Left cardiac atrium (tissue), 4 donors: ENCODE data around the gene HELZ. TPM values are rescaled to one million over a fixed set of nuclear protein-coding genes. Genes with fewer than 3 reads are reported as not detected.

ENCODE experiments used
- ATAC-seq, 2 donors: fragments of 200-7000 bp; cut with Tn5 transposase; one replicate each; pipeline ENCODE4 v1.9.1; 2020; ENCODE audit warnings: mild to moderate bottlenecking in 2 of 2, moderate library complexity in 2 of 2
- DNase-seq: peaks from one replicate; pipeline ENCODE4 v3.0.0-alpha.2; 2020
- intact Hi-C, 2 donors: fragments of 100-400 bp; cut with DNase I; formaldehyde crosslinking; loops; one replicate each; pipeline versions ENCODE4 v1.14.1 to v1.15.1; 2022 to 2023
- total RNA-seq, 2 donors: library from RNA; stranded (reverse); fragmentation: NEBNext Ultra II Directional; extraction: Animal tissue kit (Norgen Biotek cat#: 25700); gene quantifications; one replicate each; pipeline ENCODE4 v1.2.1, GENCODE V29; 2021
- donor health status: DM: no; HTN: yes; CAD: no.
- donor health status: DM: no; HTN: yes; CAD: no; lungs with severe emphysema.
- donor health status: DM: yes; HTN: yes; CAD: no.
- donor health status: Dilated cardiomyopathy.

HELZ gene
- total RNA-seq, 2 donors from 2014 or later = 34.5 to 36.0 TPM

GRCh38 chr17:67241719-67242341 is 3.2 kb downstream of the HELZ start:
- ATAC-seq = no peak
- no peak for DNase-seq
- intact Hi-C loops = loop anchor here in 1 of 2 donors (10.0 kb wide), 1 partner anchor 53 kb away; no protein-coding TSS in a partner anchor

- DNase-seq = no peak
- intact Hi-C loops = no loop called here
- ATAC-seq = no peak
These were observed 5.4 kb downstream of the HELZ start for GRCh38 chr17:67239597-67239996.

GRCh38 chr17:67238991-67239390 is 6.0 kb downstream of the HELZ start:
- DNase-seq (no peak), ATAC-seq (peak in 1 of 2 donors; percentile 41)
- intact Hi-C loops = no loop called here

DNA sequence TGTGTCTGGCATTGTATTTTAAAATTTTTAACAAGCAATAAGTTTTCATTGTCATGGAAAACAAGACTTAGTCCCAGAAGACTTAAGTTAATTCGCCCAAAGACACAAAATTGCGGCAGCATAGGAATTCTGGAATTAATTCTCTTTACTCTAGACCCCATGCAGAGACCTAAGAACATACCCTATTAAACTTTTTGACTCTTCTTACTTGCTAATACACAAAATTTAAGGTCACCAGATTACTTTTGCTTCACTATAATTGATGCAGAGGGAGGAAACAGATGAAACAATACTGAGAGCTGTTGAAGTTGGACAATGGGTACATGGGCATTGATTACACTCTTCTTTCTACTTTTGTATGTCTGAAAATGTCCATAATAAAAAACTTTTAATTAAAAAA is 12.6 kb downstream of the HELZ start:
- intact Hi-C loops = no loop called here
- ATAC-seq (no peak), DNase-seq (no peak)

DNA sequence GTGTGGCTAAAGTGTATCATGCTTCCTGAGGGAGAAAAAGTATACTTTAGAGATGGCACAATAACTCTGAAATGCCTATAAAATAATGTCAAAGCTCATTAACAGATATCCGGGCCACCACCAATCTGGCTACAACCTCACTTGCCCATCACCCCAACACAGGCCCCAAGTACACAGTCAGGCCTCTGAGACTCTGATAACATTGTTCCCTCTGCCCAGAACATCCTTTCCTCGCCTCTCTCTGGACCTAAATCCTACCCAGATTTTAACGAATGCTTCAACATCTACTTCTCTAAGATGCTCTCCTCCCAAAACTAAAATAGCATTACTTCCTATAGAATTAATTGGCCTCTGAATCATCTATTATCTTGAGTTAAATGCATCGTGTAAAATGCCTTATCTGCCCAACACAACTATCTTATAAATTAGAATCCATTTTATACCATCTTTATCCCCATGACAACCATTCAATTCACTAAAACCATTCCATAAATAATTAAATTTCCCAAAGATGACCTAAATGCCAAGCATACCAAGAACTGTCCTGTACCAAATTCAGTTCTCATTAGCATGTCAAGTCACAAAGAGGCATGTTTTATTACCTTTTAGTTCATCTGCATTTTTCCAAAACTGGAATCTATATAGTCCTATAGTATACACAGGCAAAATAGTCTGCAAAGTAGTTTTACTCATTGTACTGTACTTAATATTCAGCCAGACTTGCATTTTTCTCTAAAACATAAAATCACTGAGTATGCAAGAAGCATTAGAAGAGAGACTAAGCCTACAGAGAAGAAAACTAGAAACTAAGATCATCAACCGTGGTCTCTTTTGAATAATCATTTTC is 15.7 kb downstream of the HELZ start:
- ATAC-seq (no peak), DNase-seq (no peak)
- intact Hi-C loops = no loop called here

DNA sequence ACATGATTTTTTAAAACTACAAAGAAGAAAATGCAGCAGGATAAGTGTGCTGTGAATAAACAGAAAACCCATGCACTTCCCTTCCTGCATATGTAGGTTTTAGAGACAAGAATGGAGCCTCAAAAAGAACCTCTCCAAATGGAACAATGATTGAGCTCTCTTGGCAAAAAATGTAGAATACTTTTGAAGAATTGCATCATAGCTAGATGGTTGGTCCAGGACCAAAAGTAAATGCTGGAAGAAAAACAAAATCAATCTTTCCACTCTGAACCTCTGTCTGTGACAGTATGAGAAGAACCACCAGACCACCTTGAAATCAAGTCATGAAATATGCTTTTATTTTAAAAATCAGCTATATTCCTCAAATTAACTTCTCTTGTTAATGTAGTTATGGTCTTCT is 17.5 kb downstream of the HELZ start:
- ATAC-seq = no peak
- DNase-seq = no peak
- intact Hi-C loops = no loop called here

DNA sequence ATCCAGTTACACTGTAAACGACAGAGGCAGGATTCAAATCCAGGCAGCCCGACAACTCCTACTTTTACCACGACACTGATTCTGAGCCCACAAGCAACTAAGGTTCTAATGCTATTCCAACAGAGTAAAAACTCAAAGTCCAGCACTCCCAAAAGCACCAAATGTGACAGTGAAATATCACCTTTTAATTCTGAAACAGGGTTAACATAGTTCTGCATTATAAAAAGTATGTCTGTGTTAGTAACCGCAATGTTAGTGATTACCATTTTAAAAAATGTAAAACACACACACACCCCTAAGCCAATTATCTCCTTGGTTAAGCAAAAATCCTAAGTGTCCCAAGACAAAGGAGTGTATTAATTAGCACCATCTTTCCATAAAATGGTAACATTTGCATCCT is 19.7 kb downstream of the HELZ start:
- no peak for DNase-seq
- intact Hi-C loops = no loop called here
- ATAC-seq = no peak

DNA sequence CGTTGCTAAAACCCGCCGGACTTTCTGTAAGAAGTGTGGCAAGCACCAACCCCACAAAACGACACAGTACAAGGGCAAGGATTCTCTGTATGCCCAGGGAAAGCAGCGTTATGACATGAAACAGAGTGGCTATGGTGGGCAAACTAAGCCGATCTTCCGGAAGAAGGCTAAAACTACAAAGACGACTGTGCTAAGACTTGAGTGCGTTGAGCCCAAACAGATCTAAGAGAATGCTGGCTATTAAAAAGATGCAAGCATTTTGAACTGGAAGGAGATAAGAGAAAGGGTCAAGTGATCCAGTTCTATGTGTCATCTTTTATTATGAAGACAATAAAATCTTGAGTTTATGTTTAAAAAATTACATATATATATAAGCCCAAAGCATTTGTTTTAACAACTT is 20.3 kb downstream of the HELZ start:
- ATAC-seq (no peak), DNase-seq (no peak)
- intact Hi-C loops = no loop called here

DNA sequence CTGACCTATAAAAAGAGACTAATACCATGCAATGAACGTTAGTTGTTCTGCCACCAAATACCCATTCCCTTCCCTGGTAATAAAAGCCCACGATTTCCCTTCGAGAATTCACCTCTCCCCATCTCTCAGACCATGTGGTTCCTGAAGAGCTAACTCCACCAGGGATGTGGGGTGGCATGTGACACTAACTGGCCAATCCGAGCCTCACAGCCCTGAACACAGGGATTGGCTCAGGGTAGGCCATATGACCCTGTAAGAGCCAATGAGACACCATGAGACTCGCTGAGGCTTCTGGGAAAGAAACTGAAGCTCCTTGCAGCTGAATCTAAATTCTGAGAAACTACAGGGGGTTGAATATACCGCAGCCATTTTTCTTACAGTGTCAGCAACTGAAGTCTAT is 21.1 kb downstream of the HELZ start:
- no peak for DNase-seq
- no peak for ATAC-seq
- intact Hi-C loops = no loop called here

GRCh38 chr17:67221062-67221998 is 23.7 kb downstream of the HELZ start:
- intact Hi-C loops = no loop called here
- peak; percentile 44 to 86 for ATAC-seq
- DNase-seq = no peak

DNA sequence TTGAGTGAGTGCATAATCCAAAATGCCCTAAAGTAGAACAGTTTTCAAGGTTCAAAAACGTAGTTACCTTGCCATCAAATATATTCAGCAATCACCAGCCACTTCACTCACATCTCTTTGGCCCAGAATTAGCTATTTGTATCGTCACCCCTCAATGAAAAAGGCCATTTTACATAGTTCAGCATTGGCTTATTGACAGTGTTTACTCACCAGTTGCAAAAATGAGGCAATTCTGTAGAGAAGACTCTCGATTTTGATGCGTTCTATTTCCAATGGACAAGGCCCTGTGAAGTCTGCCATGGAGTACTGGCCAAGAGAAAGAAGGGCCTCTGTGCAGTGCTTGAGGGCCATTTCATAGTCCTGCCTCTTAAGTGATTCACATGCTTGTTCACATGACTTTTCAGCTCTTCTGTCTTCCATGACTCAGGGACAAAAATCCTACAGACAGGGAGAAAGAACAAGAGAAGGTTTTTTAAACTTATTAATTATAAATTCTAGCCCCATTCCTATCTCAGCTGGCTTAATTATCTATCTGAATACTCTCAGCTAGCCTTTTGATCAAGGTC is 26.5 kb downstream of the HELZ start:
- DNase-seq (no peak), ATAC-seq (peak in 1 of 2 donors; percentile 49)
- intact Hi-C loops = no loop called here

DNA sequence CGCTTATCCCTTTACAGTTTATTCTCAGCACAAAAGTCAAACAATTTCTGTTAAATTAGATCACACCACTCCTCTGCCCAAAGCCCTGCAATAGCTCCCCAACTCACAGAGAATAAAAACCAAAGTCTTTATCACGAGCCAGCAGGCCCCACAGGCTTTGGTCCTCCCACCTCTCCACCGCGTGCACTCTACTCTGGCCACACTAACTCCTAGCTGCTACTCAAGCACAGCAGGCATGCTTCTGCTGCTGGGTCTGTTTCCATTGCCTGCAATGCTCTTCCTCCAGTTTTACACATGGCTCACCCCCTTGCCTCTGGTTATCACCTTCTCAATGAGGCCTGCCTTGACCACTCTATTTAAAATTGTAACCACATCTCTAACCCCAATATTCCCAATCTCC is 27.6 kb downstream of the HELZ start:
- ATAC-seq = no peak
- DNase-seq = no peak
- intact Hi-C loops = no loop called here

DNA sequence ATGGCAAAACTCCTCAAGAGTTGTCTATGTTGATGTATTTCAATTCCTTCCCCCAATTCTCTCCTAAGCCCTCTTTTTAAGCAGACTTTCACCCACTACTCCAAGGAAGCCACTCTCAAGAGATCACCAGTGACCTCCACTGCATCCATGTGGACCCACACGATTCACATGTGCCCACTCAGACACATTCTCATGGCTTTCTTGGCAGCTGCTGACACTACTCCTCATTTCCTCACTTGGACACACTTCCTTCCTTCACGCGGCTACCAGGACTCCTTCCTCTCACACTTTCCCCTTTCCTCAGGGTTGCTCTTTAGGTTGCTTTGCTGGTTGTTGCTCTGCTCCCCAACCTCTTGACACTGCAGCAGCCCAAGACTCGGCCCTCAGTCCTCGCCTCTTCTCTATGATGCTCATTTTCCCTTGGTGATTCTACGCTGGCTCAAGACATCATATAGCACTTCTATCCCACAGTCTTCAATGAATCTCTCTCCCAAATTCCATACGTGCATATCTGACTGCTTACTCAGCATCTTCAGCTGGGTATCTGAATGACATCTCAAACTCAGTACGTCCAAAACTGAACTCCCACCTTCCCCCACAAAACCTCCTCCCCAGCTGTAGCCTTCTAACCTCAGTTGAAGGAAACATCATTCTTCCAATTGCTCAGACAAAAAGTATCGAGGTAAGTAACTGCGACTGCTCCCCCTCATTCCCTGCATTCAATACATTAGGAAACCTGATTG is 28.2 kb downstream of the HELZ start:
- intact Hi-C loops = no loop called here
- DNase-seq = no peak
- ATAC-seq = no peak

GRCh38 chr17:67215991-67216421 is 29.0 kb downstream of the HELZ start:
- ATAC-seq (no peak), DNase-seq (no peak)
- intact Hi-C loops = no loop called here

GRCh38 chr17:67212714-67213417 is 32.1 kb downstream of the HELZ start:
- intact Hi-C loops = no loop called here
- ATAC-seq (no peak), DNase-seq (no peak)

- ATAC-seq (no peak), DNase-seq (no peak)
- intact Hi-C loops = no loop called here
These were observed 32.8 kb downstream of the HELZ start for GRCh38 chr17:67212231-67212630.

- no peak for DNase-seq
- intact Hi-C loops = no loop called here
- ATAC-seq = peak in 1 of 2 donors; percentile 44
These were observed 33.3 kb downstream of the HELZ start for GRCh38 chr17:67211742-67212141.

GRCh38 chr17:67210915-67211314 is 34.1 kb downstream of the HELZ start:
- DNase-seq (no peak), ATAC-seq (no peak)
- intact Hi-C loops = no loop called here
